Breast epithelium (tissue), 4 donors: ENCODE results near the gene PTPRF. TPM values are rescaled to one million over a fixed set of nuclear protein-coding genes. Genes with fewer than 3 reads are reported as not detected.

Source experiments
- DNase-seq, 2 donors: peaks; one replicate each; pipeline ENCODE4 v3.0.0-alpha.2; 2019; ENCODE audit warnings: low spot score in 2 of 2
- H3K27ac ChIP-seq, 2 donors: fragments of 200-600 bp; sonication (generic) in 1 of 2; one replicate each; pipeline ENCODE4 v1.5.1; 2016 to 2019; ENCODE audit warnings: mild to moderate bottlenecking in 1 of 2
- H3K27me3 ChIP-seq, 2 donors: fragments of 200-600 bp; sonication (generic) in 1 of 2; one replicate each; pipeline versions ENCODE4 v1.5.1 to v1.6.0; 2017 to 2019; ENCODE audit warnings: control low read depth in 1 of 2, mild to moderate bottlenecking in 1 of 2
- H3K36me3 ChIP-seq: fragments of 200-600 bp; one replicate; pipeline ENCODE4 v1.5.1; 2019
- H3K4me1 ChIP-seq, 2 donors: fragments of 200-600 bp; sonication (generic); one replicate each; pipeline ENCODE4 v1.5.1; 2016 to 2019; ENCODE audit warnings: control low read depth in 1 of 2
- H3K4me3 ChIP-seq, 3 donors: fragments of 200-600 bp; sonication (generic); 1 replicate in 2 of 3; 2 replicates in 1 of 3; pipeline ENCODE4 v1.5.1; 2016 to 2019; ENCODE audit warnings: mild to moderate bottlenecking in 3 of 3, moderate library complexity in 2 of 3
- H3K9me3 ChIP-seq, 2 donors: fragments of 200-600 bp; sonication (generic) in 1 of 2; one replicate each; pipeline ENCODE4 v1.5.1; 2016 to 2019; ENCODE audit warnings: control low read depth in 1 of 2
- CTCF ChIP-seq, 3 donors: fragments of 450-650 bp; IDR thresholded peaks; one replicate each; pipeline ENCODE4 v1.5.1; 2016 to 2017; ENCODE audit warnings: antibody characterized with exemption in 3 of 3, mild to moderate bottlenecking in 3 of 3, moderate library complexity in 3 of 3
- POLR2A ChIP-seq: fragments of 450-650 bp; IDR thresholded peaks from one replicate; pipeline ENCODE4 v1.6.1; 2016; ENCODE audit warnings: antibody characterized with exemption, mild to moderate bottlenecking, moderate library complexity
- POLR2AphosphoS5 ChIP-seq, 3 donors: sonication (generic); formaldehyde crosslinking; IDR thresholded peaks; one replicate each; pipeline ENCODE4 v1.6.1; 2017; ENCODE audit warnings: antibody characterized with exemption in 3 of 3
- intact Hi-C: fragments of 100-400 bp; cut with DNase I; formaldehyde crosslinking; loops from one replicate; pipeline ENCODE4 v1.15.1; 2023; ENCODE audit warnings: low total_unique reads
- total RNA-seq, 3 donors: library from RNA; depleted of rRNA; stranded (reverse); fragments of >200 nt; gene quantifications; one replicate each; pipeline ENCODE4 v1.1.0, GENCODE V29; 2016

Gene PTPRF
- total RNA-seq, 3 donors from 2014 or later: 109 to 149 (median 116) TPM

GRCh38 chr1:43563876-43564539 lies 33.3 kb downstream of the PTPRF start:
- no peaks in the 10 kb centered on the region for H3K9me3 ChIP-seq
- DNase-seq: no peak
- no peak overlapping the region for H3K4me3 ChIP-seq
- intact Hi-C loops: no loop called here
- TF ChIP-seq POLR2AphosphoS5 (IDR thresholded peaks at IDR 0.05) (no peak), CTCF (IDR thresholded peaks at IDR 0.05) (no peak), POLR2A (no peak)
- peak overlapping the region; percentile 53 to 58 for H3K27ac ChIP-seq
- H3K27me3 ChIP-seq: no peaks in the 10 kb centered on the region
- peaks cover 4 to 8% of the 10 kb centered on the region in 2 donors for H3K4me1 ChIP-seq
- no peaks in the 10 kb centered on the region for H3K36me3 ChIP-seq

- no peak for DNase-seq
- H3K9me3 ChIP-seq: no peaks in the 10 kb centered on the region
- TF ChIP-seq CTCF (IDR thresholded peaks at IDR 0.05): no peak
- H3K27me3 ChIP-seq: no peaks in the 10 kb centered on the region
- intact Hi-C loops: no loop called here
- peak overlapping the region in 1 of 2 donors; percentile 43 for H3K27ac ChIP-seq
- peak overlapping the region in 1 of 3 donors; percentile 67 for H3K4me3 ChIP-seq
- peaks cover 4 to 8% of the 10 kb centered on the region in 2 donors for H3K4me1 ChIP-seq
- H3K36me3 ChIP-seq: no peaks in the 10 kb centered on the region
These were observed 34.1 kb downstream of the PTPRF start for GRCh38 chr1:43564551-43565348.

- H3K27ac ChIP-seq: no peak overlapping the region
- H3K4me3 ChIP-seq: peak overlapping the region; percentile 49 to 67 (median 51)
- no peaks in the 10 kb centered on the region for H3K9me3 ChIP-seq
- no peak for DNase-seq
- H3K36me3 ChIP-seq: no peaks in the 10 kb centered on the region
- peaks cover 4 to 8% of the 10 kb centered on the region in 2 donors for H3K4me1 ChIP-seq
- no peaks in the 10 kb centered on the region for H3K27me3 ChIP-seq
- intact Hi-C loops: no loop called here
- no peak for TF ChIP-seq CTCF (IDR thresholded peaks at IDR 0.05)
- TF ChIP-seq POLR2AphosphoS5 (IDR thresholded peaks at IDR 0.05): no peak
- no peak for TF ChIP-seq POLR2A
These were observed 35.1 kb downstream of the PTPRF start for GRCh38 chr1:43565600-43566360.

GRCh38 chr1:43566382-43567044 lies 35.8 kb downstream of the PTPRF start:
- no peaks in the 10 kb centered on the region for H3K9me3 ChIP-seq
- peaks cover 4 to 8% of the 10 kb centered on the region in 2 donors for H3K4me1 ChIP-seq
- no peak for DNase-seq
- no peaks in the 10 kb centered on the region for H3K27me3 ChIP-seq
- peak overlapping the region in 1 of 2 donors; percentile 7 for H3K27ac ChIP-seq
- intact Hi-C loops: no loop called here
- H3K36me3 ChIP-seq: no peaks in the 10 kb centered on the region
- TF ChIP-seq POLR2A: no peak
- TF ChIP-seq CTCF (IDR thresholded peaks at IDR 0.05): no peak
- TF ChIP-seq POLR2AphosphoS5 (IDR thresholded peaks at IDR 0.05): no peak
- H3K4me3 ChIP-seq: peak overlapping the region in 2 of 3 donors; percentile 51 to 67
